ENCODE measurements around the gene PLG. TPM values are rescaled to one million over a fixed set of nuclear protein-coding genes. Genes with fewer than 3 reads are reported as not detected.
"Not testable (repeated sequence)": the region's sequence is repeated elsewhere in the genome, so short reads cannot be mapped to it uniquely, and the experiment has no call there.

PLG gene
- total and polyA plus RNA-seq, 9 donors = 0.40 to 3.8 (median 2.8) TPM

DNA sequence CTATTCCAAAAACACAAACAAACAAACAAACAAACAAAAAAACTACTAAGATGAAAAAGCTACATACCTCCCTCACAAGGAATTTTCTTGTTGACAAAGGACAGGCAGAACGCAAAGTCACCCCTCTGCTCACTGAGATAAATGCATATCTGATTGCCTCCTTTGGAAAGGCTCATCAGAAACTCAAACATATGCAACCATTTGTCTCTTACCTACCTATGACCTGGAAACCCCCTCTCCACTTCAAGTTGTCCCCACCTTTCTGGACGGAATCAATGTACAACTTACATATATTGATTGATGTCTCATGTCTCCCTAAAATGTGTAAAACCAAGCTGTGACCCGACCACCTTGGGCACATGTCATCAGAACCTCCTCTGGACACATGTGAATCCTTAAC, 100.0 kb downstream of the PLG start:
- H3K4me3 ChIP-seq (ENCODE audit: low read length) = not testable (repeated sequence)

More for the DNA sequence above, 100.0 kb downstream of the PLG start:
- H3K36me3 ChIP-seq (ENCODE audit: control insufficient read depth, insufficient read depth, low read length); H3K4me1 ChIP-seq (ENCODE audit: control insufficient read depth, insufficient read depth, low read length); H3K9me3 ChIP-seq (replicated peaks; ENCODE audit: control insufficient read depth, low read depth, low read length); H3K27ac ChIP-seq (ENCODE audit: low read length); H3K27me3 ChIP-seq (ENCODE audit: control insufficient read depth, insufficient read depth, low read length); DNase-seq: not testable (repeated sequence)
- WGBS (ENCODE audit: insufficient coverage) = 80% methylated on average over 1 of the region's 3 CpGs

Other genes with a start within 250 kb of the PLG start
- not detected for gene LPA, start 38.0 kb upstream of the PLG start, total RNA-seq
- under 1 TPM in 4 of 8 donors, not detected in 4; 0.06 to 0.10 (median 0.08) TPM for gene LPA, start 38.0 kb upstream of the PLG start, polyA plus RNA-seq (ENCODE audit: insufficient read depth in 1 of 8, insufficient read length in 8 of 8, low replicate concordance in 1 of 8)

Data from muscle of leg (tissue), 11 donors.